ENCODE data around the gene SMYD5. TPM values are rescaled to one million over a fixed set of nuclear protein-coding genes. Genes with fewer than 3 reads are reported as not detected.
A peak's percentile ranks its signal among the peaks of the same experiment; 100 is the strongest.

Gene SMYD5
- total RNA-seq, 1 donor from 2014 or later, result 12.8 TPM

- H2AFZ ChIP-seq (ENCODE audit: low read depth, low read length), result no peak overlapping the region
- TF ChIP-seq EZH2 (IDR thresholded peaks at IDR 0.05; ENCODE audit: insufficient read depth, low read length) (no peak), CTCF (IDR thresholded peaks at IDR 0.05; ENCODE audit: insufficient read depth, low read depth, low read length) (no peak)
- H3K9me3 ChIP-seq (ENCODE audit: insufficient read depth, low read depth, low read length), result no peaks in the 10 kb centered on the region
- DNase-seq (ENCODE audit: low read depth), result no peak
- no peak overlapping the region for H3K4me2 ChIP-seq (ENCODE audit: low read length)
- no peak for FAIRE-seq
- H3K27ac ChIP-seq (ENCODE audit: low read depth, low read length), result no peak overlapping the region
- H3K4me3 ChIP-seq (ENCODE audit: insufficient read depth, low read depth, low read length), result no peak overlapping the region
- peak overlapping the region; percentile 42 for H3K27ac Mint-ChIP-seq (ENCODE audit: unreplicated experiment)
- H3K79me2 ChIP-seq (ENCODE audit: insufficient read depth, low read length), result peaks cover 35% of the 10 kb centered on the region
- H4K20me1 ChIP-seq (ENCODE audit: insufficient read depth, low read length), result peaks cover 9% of the 10 kb centered on the region
- no peaks in the 10 kb centered on the region for H3K27me3 Mint-ChIP-seq (ENCODE audit: low read depth, unreplicated experiment)
- no peak overlapping the region for H3K9ac ChIP-seq (ENCODE audit: low read length)
- peaks cover 3% of the 10 kb centered on the region for H3K36me3 ChIP-seq (ENCODE audit: insufficient read depth, low read length)
- peaks cover 12% of the 10 kb centered on the region for H3K36me3 Mint-ChIP-seq (ENCODE audit: low read depth, unreplicated experiment)
- peaks cover 7% of the 10 kb centered on the region for H3K4me1 Mint-ChIP-seq (ENCODE audit: low read depth, unreplicated experiment)
- H3K27me3 ChIP-seq (ENCODE audit: insufficient read depth, low read length), result no peaks in the 10 kb centered on the region
- no peak overlapping the region for H3K4me3 Mint-ChIP-seq (ENCODE audit: unreplicated experiment)
- no peaks in the 10 kb centered on the region for H3K9me3 Mint-ChIP-seq (ENCODE audit: unreplicated experiment)
- H3K4me1 ChIP-seq (ENCODE audit: insufficient read depth, low read length), result peaks cover 3% of the 10 kb centered on the region
Measured at GRCh38 chr2:73217826-73218225, 3.8 kb downstream of the SMYD5 start.

- Mint-ChIP-seq H3K9me3 (ENCODE audit: unreplicated experiment) (no peaks in the 10 kb centered on the region), H3K27me3 (ENCODE audit: low read depth, unreplicated experiment) (no peaks in the 10 kb centered on the region), H3K27ac (ENCODE audit: unreplicated experiment) (no peak overlapping the region), H3K36me3 (ENCODE audit: low read depth, unreplicated experiment) (peaks cover 12% of the 10 kb centered on the region), H3K4me1 (ENCODE audit: low read depth, unreplicated experiment) (peaks cover 7% of the 10 kb centered on the region), H3K4me3 (ENCODE audit: unreplicated experiment) (no peak overlapping the region)
- Histone ChIP-seq H2AFZ (ENCODE audit: low read depth, low read length) (no peak overlapping the region), H3K4me2 (ENCODE audit: low read length) (no peak overlapping the region), H3K27ac (ENCODE audit: low read depth, low read length) (no peak overlapping the region), H3K79me2 (ENCODE audit: insufficient read depth, low read length) (peaks cover 35% of the 10 kb centered on the region), H3K27me3 (ENCODE audit: insufficient read depth, low read length) (no peaks in the 10 kb centered on the region), H4K20me1 (ENCODE audit: insufficient read depth, low read length) (peaks cover 9% of the 10 kb centered on the region), H3K36me3 (ENCODE audit: insufficient read depth, low read length) (peaks cover 3% of the 10 kb centered on the region), H3K9me3 (ENCODE audit: insufficient read depth, low read depth, low read length) (no peaks in the 10 kb centered on the region), H3K9ac (ENCODE audit: low read length) (no peak overlapping the region), H3K4me3 (ENCODE audit: insufficient read depth, low read depth, low read length) (no peak overlapping the region), H3K4me1 (ENCODE audit: insufficient read depth, low read length) (peaks cover 3% of the 10 kb centered on the region)
- TF ChIP-seq CTCF (IDR thresholded peaks at IDR 0.05; ENCODE audit: insufficient read depth, low read depth, low read length) (no peak), EZH2 (IDR thresholded peaks at IDR 0.05; ENCODE audit: insufficient read depth, low read length) (no peak)
- DNase-seq (ENCODE audit: low read depth) (no peak), FAIRE-seq (no peak)
Measured at GRCh38 chr2:73218298-73218697, 4.3 kb downstream of the SMYD5 start.

DNA sequence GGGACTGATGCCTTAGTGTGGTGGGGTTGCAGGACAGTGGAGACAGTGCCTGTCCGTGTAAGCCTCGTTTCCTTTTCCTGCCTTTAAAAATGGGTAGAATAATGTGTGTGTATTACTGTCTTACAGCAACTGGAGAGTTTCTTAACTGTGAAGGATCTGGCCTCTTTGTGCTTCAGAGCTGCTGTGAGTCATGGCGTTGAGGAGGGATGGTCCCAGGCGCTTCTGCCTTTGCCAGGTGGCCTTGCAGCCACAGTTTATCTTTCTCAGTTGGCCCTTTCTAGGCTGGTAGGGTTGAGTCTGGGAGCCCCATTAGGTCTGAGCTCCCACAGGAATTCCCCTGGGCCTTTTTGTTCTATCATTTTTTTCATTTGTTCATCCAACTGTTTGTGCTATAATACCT is 9.8 kb downstream of the SMYD5 start:
- Histone ChIP-seq H3K4me2 (ENCODE audit: low read length) (no peak overlapping the region), H4K20me1 (ENCODE audit: insufficient read depth, low read length) (peaks cover 2% of the 10 kb centered on the region), H3K9me3 (ENCODE audit: insufficient read depth, low read depth, low read length) (no peaks in the 10 kb centered on the region), H3K9ac (ENCODE audit: low read length) (no peak overlapping the region), H3K27ac (ENCODE audit: low read depth, low read length) (no peak overlapping the region), H3K36me3 (ENCODE audit: insufficient read depth, low read length) (peaks cover 9% of the 10 kb centered on the region), H3K79me2 (ENCODE audit: insufficient read depth, low read length) (peaks cover under 1% of the 10 kb centered on the region), H3K27me3 (ENCODE audit: insufficient read depth, low read length) (no peaks in the 10 kb centered on the region), H2AFZ (ENCODE audit: low read depth, low read length) (no peak overlapping the region), H3K4me3 (ENCODE audit: insufficient read depth, low read depth, low read length) (no peak overlapping the region), H3K4me1 (ENCODE audit: insufficient read depth, low read length) (no peaks in the 10 kb centered on the region)
- Mint-ChIP-seq H3K9me3 (ENCODE audit: unreplicated experiment) (no peaks in the 10 kb centered on the region), H3K36me3 (ENCODE audit: low read depth, unreplicated experiment) (peaks cover 27% of the 10 kb centered on the region), H3K27ac (ENCODE audit: unreplicated experiment) (no peak overlapping the region), H3K4me1 (ENCODE audit: low read depth, unreplicated experiment) (peaks cover 5% of the 10 kb centered on the region), H3K27me3 (ENCODE audit: low read depth, unreplicated experiment) (no peaks in the 10 kb centered on the region), H3K4me3 (ENCODE audit: unreplicated experiment) (no peak overlapping the region)
- no peak for DNase-seq (ENCODE audit: low read depth)
- no peak for FAIRE-seq
- TF ChIP-seq EZH2 (IDR thresholded peaks at IDR 0.05; ENCODE audit: insufficient read depth, low read length) (no peak), CTCF (IDR thresholded peaks at IDR 0.05; ENCODE audit: insufficient read depth, low read depth, low read length) (no peak)

All from astrocyte (in vitro differentiated cells and primary cell).